H7 (cell line): Measurements from ENCODE around the gene GCH1. TPM values are rescaled to one million over a fixed set of nuclear protein-coding genes. Genes with fewer than 3 reads are reported as not detected.

Experiments used
- DNase-seq: peaks from one replicate; pipeline ENCODE4 v3.0.0; 2012
- H3K27me3 ChIP-seq: 2 replicates; pipeline ENCODE4 v1.6.0; 2011; ENCODE audit warnings: mild to moderate bottlenecking, low read length; ENCODE audit not compliant: control insufficient read depth, insufficient read depth
- H3K36me3 ChIP-seq: replicated peaks from 2 replicates; pipeline ENCODE4 v1.5.1; 2011; ENCODE audit warnings: low read length; ENCODE audit not compliant: control insufficient read depth, insufficient read depth
- H3K4me3 ChIP-seq: 2 replicates; pipeline ENCODE4 v1.5.1; 2011; ENCODE audit warnings: low read depth, mild to moderate bottlenecking, control low read depth, low read length, moderate library complexity; ENCODE audit not compliant: insufficient read depth
- total RNA-seq: library from RNA; depleted of rRNA; stranded (reverse); fragments of >200 nt; shearing (Covaris generic); gene quantifications from 2 replicates; pipeline ENCODE4 v1.2.3, GENCODE V29; 2014; rRNA removed

Gene GCH1
- total RNA-seq, 1 experiment from 2014 or later = 12.1 TPM

- DNase-seq = no peak
- no peaks in the 10 kb centered on the region for H3K27me3 ChIP-seq
These were observed 105.1 kb downstream of the GCH1 start for GRCh38 chr14:54797556-54797955.

GRCh38 chr14:54796961-54797360 lies 105.7 kb downstream of the GCH1 start:
- no peaks in the 10 kb centered on the region for H3K27me3 ChIP-seq
- H3K36me3 ChIP-seq = no peaks in the 10 kb centered on the region
- DNase-seq = no peak
- no peak overlapping the region for H3K4me3 ChIP-seq

More at GRCh38 chr14:54797556-54797955, 105.1 kb downstream of the GCH1 start:
- Histone ChIP-seq H3K36me3 (no peaks in the 10 kb centered on the region), H3K4me3 (no peak overlapping the region)

DNA sequence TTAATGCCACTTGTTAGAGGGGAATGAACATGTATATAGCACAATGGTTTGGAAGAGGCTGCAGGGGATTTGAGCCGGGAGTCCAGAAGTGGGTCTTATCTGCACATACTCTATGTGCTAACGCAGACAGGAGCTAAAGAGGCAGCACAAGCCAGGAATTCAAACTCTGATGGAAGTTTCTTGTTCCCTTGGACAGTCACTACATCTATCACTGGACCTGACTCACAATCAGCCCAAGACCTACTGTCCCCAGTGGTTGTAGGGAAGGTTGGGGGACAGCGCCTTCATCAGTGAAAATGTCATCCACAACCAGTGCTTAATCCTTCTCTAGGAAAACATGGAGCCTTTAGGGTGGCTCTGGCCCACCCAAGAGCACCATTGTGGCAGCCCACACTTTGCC lies 107.8 kb downstream of the GCH1 start:
- no peak overlapping the region for H3K4me3 ChIP-seq
- H3K36me3 ChIP-seq = peaks cover 2% of the 10 kb centered on the region
- DNase-seq = no peak
- no peaks in the 10 kb centered on the region for H3K27me3 ChIP-seq

DNA sequence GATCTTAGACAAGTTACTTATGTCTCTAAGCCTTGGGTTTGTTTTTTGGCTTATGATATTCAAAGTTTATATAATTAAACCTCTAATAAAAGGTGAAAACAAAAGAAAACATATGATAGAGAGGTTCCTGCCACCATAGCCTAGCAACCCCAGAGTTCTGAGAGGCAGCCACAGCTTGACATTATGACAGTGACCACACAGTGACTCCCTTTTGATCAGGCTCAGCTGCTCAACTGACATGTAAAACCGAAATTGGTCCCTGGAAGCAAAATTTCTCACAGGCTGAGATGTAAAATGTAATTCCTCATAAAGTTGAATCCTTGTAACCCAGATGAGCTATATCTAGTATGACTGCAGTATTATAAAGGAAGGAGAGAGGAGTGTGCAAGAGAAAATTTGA lies 108.5 kb downstream of the GCH1 start:
- no peaks in the 10 kb centered on the region for H3K27me3 ChIP-seq
- no peak overlapping the region for H3K4me3 ChIP-seq
- DNase-seq = no peak
- peaks cover 3% of the 10 kb centered on the region for H3K36me3 ChIP-seq

GRCh38 chr14:54792288-54792687 lies 110.3 kb downstream of the GCH1 start:
- Histone ChIP-seq H3K27me3 (no peaks in the 10 kb centered on the region), H3K36me3 (peaks cover 3% of the 10 kb centered on the region), H3K4me3 (no peak overlapping the region)
- DNase-seq = no peak

Other genes with a start within 250 kb of the GCH1 start
- 39.4 and 70.4 TPM in 2 replicates for gene WDHD1, start 124.3 kb upstream of the GCH1 start, total RNA-seq
- gene SOCS4, start 124.4 kb upstream of the GCH1 start, total RNA-seq = 7.7 and 9.8 TPM in 2 replicates
- 45.7 and 51.0 TPM in 2 replicates for gene MAPK1IP1L, start 148.8 kb upstream of the GCH1 start, total RNA-seq
- 0.18 and 1.6 TPM in 2 replicates for gene LGALS3, start 226.4 kb upstream of the GCH1 start, total RNA-seq